A204.1 (cell line): ENCODE measurements around the gene CERS6.

Experiments
- FAIRE-seq: peaks from 2 replicates; lab custom pipeline; 2012; peaks lifted over from hg19 to GRCh38; lab: Jason Lieb, UNC

Gene CERS6

DNA sequence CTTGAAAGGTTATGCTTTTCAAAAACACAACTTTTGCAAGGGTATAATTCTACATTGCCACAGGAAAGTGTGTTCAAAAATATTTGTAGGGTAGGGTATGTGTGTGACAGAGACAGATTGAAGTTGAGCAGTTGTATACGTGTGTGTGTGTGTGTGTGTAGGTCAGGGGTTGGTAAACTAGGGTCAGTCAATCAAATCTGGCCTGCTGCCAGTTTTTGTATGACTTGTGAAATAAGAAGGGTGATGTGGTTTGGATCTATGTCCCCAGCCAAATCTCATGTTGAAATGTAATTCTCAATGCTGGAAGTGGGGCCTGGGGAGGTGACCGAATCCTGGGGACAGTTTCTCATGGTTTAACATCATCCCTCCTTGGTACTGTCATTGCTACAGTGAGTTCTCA is 148.2 kb downstream of the CERS6 start:
- no peak for FAIRE-seq

GRCh38 chr2:168607992-168608391 is 151.9 kb downstream of the CERS6 start:
- FAIRE-seq = no peak

DNA sequence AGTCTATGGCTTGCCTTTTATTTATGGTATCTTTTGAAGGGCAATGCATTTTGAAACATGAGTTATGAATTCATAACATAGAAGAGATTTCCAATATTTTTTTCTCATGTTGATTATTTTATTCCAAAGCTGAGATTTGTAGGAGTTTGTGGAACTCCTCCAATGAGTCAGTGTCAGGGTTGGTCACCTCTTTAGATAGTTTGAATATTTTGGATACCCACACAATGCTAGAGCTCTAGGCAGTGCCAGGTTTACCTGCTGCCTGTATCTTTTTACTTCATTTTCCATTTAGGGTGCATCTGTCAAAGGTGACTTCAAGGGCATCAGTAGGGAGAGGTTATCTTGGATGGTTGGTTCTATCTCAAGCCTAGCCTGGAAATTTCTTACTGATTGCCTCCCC is 152.7 kb downstream of the CERS6 start:
- no peak for FAIRE-seq

GRCh38 chr2:168611091-168611490 is 155.0 kb downstream of the CERS6 start:
- no peak for FAIRE-seq

DNA sequence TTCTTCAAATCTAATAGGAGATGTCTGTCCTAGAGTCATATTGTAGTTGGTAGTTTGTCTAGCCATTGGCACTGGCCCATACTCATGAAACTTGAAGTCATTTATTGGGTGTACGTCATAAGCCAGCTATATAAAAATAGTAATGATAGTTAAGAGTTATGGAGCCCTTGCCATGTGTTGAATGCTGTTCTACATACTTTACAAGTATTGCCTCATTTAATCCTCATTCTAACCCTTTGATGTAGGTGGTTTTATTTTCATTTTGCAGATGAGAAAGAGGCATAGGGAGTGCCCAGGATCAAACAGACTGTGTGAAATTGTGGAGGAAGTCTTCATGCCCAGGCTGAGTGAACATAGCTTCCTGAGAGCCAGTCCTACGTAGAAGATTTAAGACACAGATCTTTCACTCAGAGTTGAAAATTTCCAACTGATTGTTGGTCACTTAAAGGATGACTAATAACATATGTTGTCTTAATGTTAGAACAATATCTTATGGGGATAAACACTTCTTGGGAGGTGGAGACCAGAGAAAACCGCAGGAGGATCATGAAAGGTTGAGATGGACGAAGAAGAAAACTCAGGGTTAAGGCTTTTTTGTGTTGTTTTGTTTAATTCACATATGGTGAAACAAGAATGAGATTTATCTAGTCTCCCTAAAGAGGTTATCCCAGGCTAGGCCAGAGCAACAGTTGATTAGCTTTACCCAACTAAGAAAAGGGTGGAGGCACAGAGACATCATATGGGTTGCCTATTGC is 156.0 kb downstream of the CERS6 start:
- no peak for FAIRE-seq

- no peak for FAIRE-seq
Observed at GRCh38 chr2:168612719-168613118, 156.6 kb downstream of the CERS6 start.

DNA sequence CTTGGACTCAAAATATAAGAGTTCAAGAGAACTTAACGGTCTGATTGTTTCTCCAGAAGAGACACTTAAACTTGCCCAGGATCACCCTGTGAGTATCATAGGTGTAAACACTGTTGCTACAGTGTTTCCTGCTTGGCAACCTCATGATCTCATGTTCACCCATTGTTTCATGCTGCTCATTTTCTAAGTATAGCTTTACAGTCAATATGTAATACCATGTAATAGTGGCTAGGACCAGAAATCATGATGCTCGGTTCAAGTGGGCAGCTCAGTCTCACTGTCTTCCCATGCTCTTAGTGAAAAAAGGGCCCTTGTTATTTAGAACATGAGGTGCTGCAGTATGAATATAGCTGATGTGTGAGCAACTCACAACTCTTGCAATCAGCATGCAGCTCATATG is 157.5 kb downstream of the CERS6 start:
- FAIRE-seq = no peak

- FAIRE-seq = no peak
Observed at GRCh38 chr2:168614172-168615018, 158.3 kb downstream of the CERS6 start.

DNA sequence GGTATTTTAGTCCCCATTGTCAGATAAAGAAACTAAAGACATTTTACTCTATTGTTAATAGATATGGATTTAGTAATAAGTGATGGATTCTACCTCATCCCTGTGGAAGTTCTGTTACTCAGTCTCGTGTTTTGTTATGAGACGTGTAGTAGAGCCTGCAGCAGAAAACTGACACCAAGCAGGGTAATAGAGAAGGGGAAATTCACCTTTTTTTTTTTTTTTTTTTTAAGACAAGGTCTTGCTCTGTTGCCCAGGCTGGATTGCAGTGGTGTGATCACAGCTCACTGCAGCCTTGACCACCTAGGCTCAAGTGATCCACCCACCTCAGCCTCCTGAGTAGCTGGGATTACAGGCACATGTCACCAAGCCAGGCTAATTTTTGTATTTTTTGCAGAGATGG is 164.5 kb downstream of the CERS6 start:
- no peak for FAIRE-seq

DNA sequence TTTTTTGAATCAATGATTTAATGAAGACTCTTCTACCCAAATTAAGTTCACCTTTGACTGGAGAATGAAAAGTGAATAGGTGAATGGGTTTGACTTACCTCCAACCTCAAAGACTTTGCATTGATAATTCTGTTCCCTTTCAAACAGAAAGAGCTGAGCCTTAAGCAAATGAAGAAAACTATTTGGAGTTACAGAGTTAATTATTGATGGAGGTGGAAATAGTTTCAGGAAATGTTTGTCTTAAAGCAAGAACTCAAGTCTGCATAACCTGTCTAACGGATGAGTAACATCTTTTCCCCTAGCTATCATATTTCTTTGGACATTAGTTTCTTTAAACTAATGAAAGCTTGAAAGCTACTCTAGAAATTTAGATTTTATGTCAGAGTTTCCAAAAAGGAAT is 166.5 kb downstream of the CERS6 start:
- FAIRE-seq = no peak

- FAIRE-seq = no peak
Observed at GRCh38 chr2:168624028-168624427, 168.0 kb downstream of the CERS6 start.

GRCh38 chr2:168626096-168626495 is 170.0 kb downstream of the CERS6 start:
- FAIRE-seq = no peak

GRCh38 chr2:168626647-168627046 is 170.6 kb downstream of the CERS6 start:
- no peak for FAIRE-seq

- FAIRE-seq = no peak
Observed at GRCh38 chr2:168632709-168633121, 176.6 kb downstream of the CERS6 start.

- FAIRE-seq = no peak
Observed at GRCh38 chr2:168633200-168633599, 177.1 kb downstream of the CERS6 start.

DNA sequence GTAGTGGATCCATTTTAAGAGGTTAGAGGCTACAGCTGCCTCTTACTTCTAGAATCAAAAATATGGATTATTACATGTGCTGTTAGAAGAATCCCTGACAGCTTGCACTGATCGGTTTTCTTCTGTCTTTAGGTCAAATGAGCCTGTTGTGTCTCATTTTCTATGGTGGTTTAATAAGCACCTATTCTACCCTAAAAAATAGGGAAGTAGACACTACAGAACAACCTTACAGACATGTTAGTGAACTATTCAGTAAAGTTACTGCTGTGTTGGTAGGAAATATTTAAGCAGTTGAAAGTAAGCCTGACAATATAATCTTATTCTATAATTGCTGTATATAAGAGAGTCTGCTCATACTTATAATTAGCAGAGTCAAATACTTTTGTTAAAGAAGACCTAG is 177.8 kb downstream of the CERS6 start:
- FAIRE-seq = no peak

- FAIRE-seq = no peak
Observed at GRCh38 chr2:168635065-168635577, 179.0 kb downstream of the CERS6 start.

GRCh38 chr2:168639018-168639417 is 182.9 kb downstream of the CERS6 start:
- no peak for FAIRE-seq

DNA sequence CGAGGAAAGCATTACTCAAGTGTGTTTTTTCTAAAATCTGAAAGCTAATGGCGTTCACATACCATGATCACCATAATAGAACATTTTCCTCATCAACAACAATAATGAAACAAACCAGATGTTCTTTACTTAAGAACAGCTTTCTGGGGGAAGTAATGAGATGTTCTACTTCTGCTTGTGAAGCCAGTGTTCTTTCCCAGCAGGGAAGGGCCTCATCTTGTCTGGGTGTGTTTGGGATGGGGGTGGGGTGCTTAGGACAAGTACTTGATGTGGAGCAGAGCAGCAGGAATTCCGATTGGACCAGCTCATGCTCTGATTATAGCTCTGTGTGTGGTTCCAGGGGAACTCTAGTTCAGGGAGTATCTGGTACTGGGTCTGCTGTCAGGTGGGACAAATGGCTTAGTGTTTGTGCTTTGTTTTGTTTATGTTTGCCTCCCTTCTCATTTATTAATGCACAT is 183.4 kb downstream of the CERS6 start:
- no peak for FAIRE-seq

- no peak for FAIRE-seq
Observed at GRCh38 chr2:168640039-168640438, 184.0 kb downstream of the CERS6 start.

- FAIRE-seq = no peak
Observed at GRCh38 chr2:168641636-168642035, 185.6 kb downstream of the CERS6 start.

- FAIRE-seq = no peak
Observed at GRCh38 chr2:168642873-168643272, 186.8 kb downstream of the CERS6 start.

DNA sequence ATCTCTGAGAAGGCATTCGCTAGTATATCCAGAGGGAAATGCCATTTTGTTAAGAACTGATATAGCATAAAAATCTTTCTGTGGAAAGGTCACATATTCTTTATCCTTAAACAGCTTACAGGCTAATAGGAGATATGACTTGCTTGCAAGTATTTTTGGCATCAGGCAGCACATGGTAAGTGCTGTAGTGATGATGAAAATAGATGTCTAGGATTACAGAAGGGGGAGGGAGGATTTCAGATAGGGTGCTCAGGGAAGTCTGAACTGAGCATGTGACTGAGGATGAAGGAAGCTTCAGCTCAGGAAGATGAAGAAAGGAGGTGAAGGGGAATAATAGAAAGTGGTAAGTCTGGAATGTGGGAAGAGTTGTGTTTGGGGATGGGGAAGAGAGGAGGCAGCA is 187.9 kb downstream of the CERS6 start:
- FAIRE-seq = no peak
